Spleen (tissue), 11 donors: ENCODE measurements around the gene RAD51B. TPM values are rescaled to one million over a fixed set of nuclear protein-coding genes. Genes with fewer than 3 reads are reported as not detected.
"Not testable (repeated sequence)": the region's sequence is repeated elsewhere in the genome, so short reads cannot be mapped to it uniquely, and the experiment has no call there.

Experiments used
- DNase-seq: peaks from one replicate; pipeline ENCODE4 v3.0.0-alpha.2; 2020
- H3K27ac ChIP-seq, 8 donors: fragments of 200-600 bp; sonication (generic) in 7 of 8; 1 replicate in 4 of 8; 2 replicates in 4 of 8; pipeline versions ENCODE4 v1.5.0 to v1.8.0; 2016 to 2021; ENCODE audit warnings: inconsistent platforms in 4 of 8, mild to moderate bottlenecking in 4 of 8, moderate library complexity in 1 of 8
- H3K27me3 ChIP-seq, 7 donors: fragments of 200-600 bp; sonication (generic) in 6 of 7; replicated peaks in 1 of 7; 1 replicate in 4 of 7; 2 replicates in 3 of 7; pipeline versions ENCODE4 v1.5.0 to v1.8.0; 2016 to 2021; ENCODE audit warnings: inconsistent platforms in 3 of 7, mild to moderate bottlenecking in 1 of 7
- H3K36me3 ChIP-seq, 6 donors: fragments of 200-600 bp; sonication (generic) in 5 of 6; 1 replicate in 4 of 6; 2 replicates in 2 of 6; pipeline versions ENCODE4 v1.5.0 to v1.8.0; 2016 to 2021; ENCODE audit warnings: inconsistent platforms in 2 of 6
- H3K4me1 ChIP-seq, 6 donors: fragments of 200-600 bp; sonication (generic) in 5 of 6; 1 replicate in 3 of 6; 2 replicates in 3 of 6; pipeline versions ENCODE4 v1.5.0 to v1.8.0; 2016 to 2021; ENCODE audit warnings: inconsistent platforms in 3 of 6
- H3K4me3 ChIP-seq, 8 donors: fragments of 200-600 bp; sonication (generic) in 7 of 8; 1 replicate in 4 of 8; 2 replicates in 4 of 8; pipeline versions ENCODE4 v1.5.0 to v1.8.0; 2016 to 2021; ENCODE audit warnings: inconsistent platforms in 4 of 8, mild to moderate bottlenecking in 4 of 8, moderate library complexity in 2 of 8
- H3K9me3 ChIP-seq, 8 donors: fragments of 200-600 bp; sonication (generic) in 7 of 8; 1 replicate in 4 of 8; 2 replicates in 4 of 8; pipeline versions ENCODE4 v1.5.0 to v1.8.0; 2016 to 2021; ENCODE audit warnings: inconsistent platforms in 4 of 8
- CTCF ChIP-seq, 11 experiments: fragments of 200-600 bp in 7 of 11; fragments of 450-650 bp in 4 of 11; sonication (generic) in 4 of 11; IDR thresholded peaks in 8 of 11; conservative IDR thresholded peaks in 3 of 11; 1 replicate in 7 of 11; 2 replicates in 4 of 11; pipeline versions ENCODE4 v1.4.0 to v1.8.0; 2016 to 2021; ENCODE audit warnings: antibody characterized with exemption in 11 of 11, inconsistent platforms in 4 of 11, mild to moderate bottlenecking in 1 of 11
- POLR2A ChIP-seq, 3 donors: fragments of 450-650 bp; IDR thresholded peaks; one replicate each; pipeline ENCODE4 v1.5.1; 2017; ENCODE audit warnings: antibody characterized with exemption in 3 of 3, mild to moderate bottlenecking in 1 of 3
- POLR2AphosphoS5 ChIP-seq, 3 donors: sonication (generic); formaldehyde crosslinking; IDR thresholded peaks; one replicate each; pipeline ENCODE4 v1.5.1; 2017; ENCODE audit warnings: antibody characterized with exemption in 3 of 3
- WGBS, 5 donors: extraction: QIAGEN DNeasy Blood & Tissue Kit in 3 of 5; methylation state at CpG; one replicate each; pipeline versions ENCODE4 v1.1.5 to v1.1.7; 2013 to 2018; 5-methylcytosine and 5-hydroxymethylcytosine counted together
- intact Hi-C: fragments of 100-400 bp; cut with DNase I; formaldehyde crosslinking; loops from one replicate; pipeline ENCODE4 v1.15.0; 2023; ENCODE audit warnings: low total_unique reads
- polyA plus RNA-seq, 3 donors: library from polyadenylated mRNA; stranded (reverse); fragments of 200-250 nt; gene quantifications; one replicate each; pipeline ENCODE4 v1.2.1, GENCODE V29; 2013
- total RNA-seq, 7 donors: library from RNA; depleted of rRNA in 3 of 7; stranded (reverse); fragments of >200 nt in 3 of 7; fragmentation: NEBNext Ultra II Directional in 4 of 7; extraction: Animal tissue kit (Norgen Biotek cat#: 25700) in 4 of 7; gene quantifications; one replicate each; pipeline versions ENCODE4 v1.1.0 to v1.2.1, GENCODE V29; 2016 to 2021
- donor health status: healthy with polysubstance abuse.
- donor health status: DM: no; HTN: no; CAD: no; lungs with moderate emphysema.
- donor health status: DM: no; HTN: no; CAD: no.
- donor health status: Bipolar disorder and iron deficiency.
- donor health status: healthy.
- donor health status: DM: no; HTN: no; CAD: no.
- donor health status: DM: yes; HTN: yes; CAD: no.

Gene RAD51B
- total and polyA plus RNA-seq, 10 donors: 4.2 to 43.7 (median 29.8) TPM

DNA sequence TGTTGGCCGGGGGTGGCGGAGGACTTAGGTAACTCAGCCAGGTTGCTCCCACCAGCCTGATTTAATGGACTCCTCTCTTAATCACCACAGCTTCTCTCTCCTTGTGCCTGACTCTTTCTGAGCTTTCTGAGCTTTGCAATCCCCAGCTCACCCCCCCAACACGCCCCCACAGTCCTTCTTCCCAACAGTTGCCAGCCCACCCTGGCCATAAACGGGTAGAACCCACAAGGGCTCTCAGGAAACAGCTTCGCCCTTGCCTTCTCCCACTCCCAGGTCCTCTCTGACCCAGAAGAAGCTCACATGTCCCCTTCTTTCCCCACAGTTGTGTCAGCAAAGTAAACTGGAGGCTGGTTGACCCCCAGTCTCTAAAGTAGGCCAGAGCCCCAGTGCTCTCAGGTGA lies 940.4 kb downstream of the RAD51B start:
- Histone ChIP-seq H3K4me3 (no peak overlapping the region), H3K4me1 (peaks cover 16 to 81% (median 42%) of the 10 kb centered on the region in 6 donors), H3K27ac (peak overlapping the region in 1 of 8 donors; percentile 30), H3K36me3 (no peaks in the 10 kb centered on the region), H3K9me3 (no peaks in the 10 kb centered on the region), H3K27me3 (no peaks in the 10 kb centered on the region)
- intact Hi-C loops: no loop called here
- DNase-seq: no peak
- WGBS, 5 donors: 61 to 82% (median 79%) methylated on average over 5 of the region's 5 CpGs
- TF ChIP-seq POLR2AphosphoS5 (IDR thresholded peaks at IDR 0.05): no peak
- TF ChIP-seq CTCF (IDR thresholded peaks at IDR 0.05 in 8 of 11, conservative IDR thresholded peaks at IDR 0.05 in 3 of 11): no peak
- TF ChIP-seq POLR2A (IDR thresholded peaks at IDR 0.05): no peak

- no peaks in the 10 kb centered on the region for H3K36me3 ChIP-seq
- DNase-seq: no peak
- 89 to 97% (median 91%) methylated on average over 2 of the region's 2 CpGs for WGBS, 5 donors
- intact Hi-C loops: no loop called here
- H3K9me3 ChIP-seq: no peaks in the 10 kb centered on the region
- H3K27me3 ChIP-seq: no peaks in the 10 kb centered on the region
- H3K27ac ChIP-seq: no peak overlapping the region
- H3K4me1 ChIP-seq: peaks cover 16 to 86% (median 42%) of the 10 kb centered on the region in 6 donors
- no peak overlapping the region for H3K4me3 ChIP-seq
- TF ChIP-seq POLR2A (IDR thresholded peaks at IDR 0.05) (no peak), CTCF (IDR thresholded peaks at IDR 0.05 in 8 of 11, conservative IDR thresholded peaks at IDR 0.05 in 3 of 11) (no peak), POLR2AphosphoS5 (IDR thresholded peaks at IDR 0.05) (no peak)
Measured at GRCh38 chr14:68760761-68761160, 941.2 kb downstream of the RAD51B start.

DNA sequence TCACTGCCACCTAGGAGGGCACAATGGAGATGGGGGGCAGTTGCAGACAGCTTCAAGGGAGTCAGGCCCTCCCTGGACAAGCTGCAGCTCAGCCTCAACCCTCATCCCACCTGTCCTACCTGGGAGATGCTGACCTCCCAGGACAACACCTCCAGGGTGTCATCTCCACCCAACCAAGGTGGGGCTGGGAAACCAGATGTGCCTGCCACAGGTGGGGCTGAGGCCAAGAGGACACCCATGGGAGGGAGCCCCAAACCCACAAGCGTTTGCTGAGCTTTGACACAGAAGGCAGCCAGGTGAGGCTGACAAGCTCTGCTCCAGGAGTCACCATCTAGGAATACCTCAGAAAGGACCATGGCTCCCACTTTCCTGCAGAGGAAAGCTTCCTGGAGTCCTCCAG lies 941.8 kb downstream of the RAD51B start:
- Histone ChIP-seq H3K36me3 (no peaks in the 10 kb centered on the region), H3K9me3 (no peaks in the 10 kb centered on the region), H3K4me1 (peaks cover 16 to 87% (median 43%) of the 10 kb centered on the region in 6 donors), H3K27me3 (no peaks in the 10 kb centered on the region), H3K4me3 (no peak overlapping the region), H3K27ac (peak overlapping the region in 2 of 8 donors; percentile 32 to 71)
- intact Hi-C loops: no loop called here
- TF ChIP-seq POLR2A (IDR thresholded peaks at IDR 0.05) (no peak), CTCF (IDR thresholded peaks at IDR 0.05 in 8 of 11, conservative IDR thresholded peaks at IDR 0.05 in 3 of 11) (no peak), POLR2AphosphoS5 (IDR thresholded peaks at IDR 0.05) (no peak)
- no peak for DNase-seq
- 86 to 91% (median 86%) methylated on average over 1 of the region's 1 CpG; no CpG with 5 or more reads in 2 of the 5 donors for WGBS, 5 donors

DNA sequence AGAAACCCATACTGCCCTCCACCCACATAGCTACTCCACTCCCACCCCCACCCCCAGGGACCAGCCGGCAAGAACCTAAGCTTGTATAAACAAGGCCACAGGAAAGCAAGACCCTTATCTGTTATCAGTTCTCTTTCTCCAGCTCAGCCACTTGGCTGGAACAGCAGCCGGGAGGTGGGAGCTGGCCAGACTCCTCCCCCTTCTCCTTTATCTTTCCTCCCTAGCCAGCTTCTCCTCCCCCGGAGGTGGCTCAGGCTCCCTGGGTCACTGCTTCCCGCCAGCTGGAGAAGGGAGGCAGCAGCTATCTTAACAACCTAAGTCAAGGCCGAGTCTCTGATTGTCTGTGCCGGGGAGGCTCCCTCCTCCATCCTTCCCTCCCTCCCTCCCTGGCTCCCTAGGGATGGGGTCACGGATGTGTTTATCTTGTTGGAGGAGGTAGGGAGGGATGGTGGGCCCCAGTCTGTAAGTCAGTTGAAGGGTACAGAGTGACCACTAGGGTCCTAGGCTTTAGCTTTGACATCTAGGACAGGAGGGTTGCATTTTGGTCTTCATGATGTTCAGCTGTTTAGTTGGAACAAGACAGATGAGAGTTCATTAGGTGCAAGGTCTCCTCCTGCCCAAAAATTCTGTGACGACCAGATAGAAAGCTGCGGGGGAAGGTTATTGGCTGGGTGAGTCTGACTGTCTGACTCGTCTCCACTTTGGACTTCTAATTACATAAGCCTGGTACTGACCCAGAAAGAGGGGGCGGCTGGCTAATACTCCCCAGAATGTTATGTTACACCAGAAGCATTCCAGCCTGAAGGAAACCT lies 943.6 kb downstream of the RAD51B start:
- no peak overlapping the region for H3K4me3 ChIP-seq
- TF ChIP-seq POLR2AphosphoS5 (IDR thresholded peaks at IDR 0.05) (peak; percentile 22 to 83 (median 74)), POLR2A (IDR thresholded peaks at IDR 0.05) (no peak), CTCF (IDR thresholded peaks at IDR 0.05 in 8 of 11, conservative IDR thresholded peaks at IDR 0.05 in 3 of 11) (peak in 3 of 11 experiments; percentile 21 to 36 (median 23))
- H3K27me3 ChIP-seq: no peaks in the 10 kb centered on the region
- peak; percentile 83 for DNase-seq
- no peaks in the 10 kb centered on the region for H3K9me3 ChIP-seq
- intact Hi-C loops: no loop called here
- H3K36me3 ChIP-seq: no peaks in the 10 kb centered on the region
- 40 to 58% (median 57%) methylated on average over 10 to 11 of the region's 11 CpGs for WGBS, 5 donors
- peaks cover 8 to 77% (median 32%) of the 10 kb centered on the region in 6 donors for H3K4me1 ChIP-seq
- H3K27ac ChIP-seq: peak overlapping the region; percentile 27 to 75 (median 63)

DNA sequence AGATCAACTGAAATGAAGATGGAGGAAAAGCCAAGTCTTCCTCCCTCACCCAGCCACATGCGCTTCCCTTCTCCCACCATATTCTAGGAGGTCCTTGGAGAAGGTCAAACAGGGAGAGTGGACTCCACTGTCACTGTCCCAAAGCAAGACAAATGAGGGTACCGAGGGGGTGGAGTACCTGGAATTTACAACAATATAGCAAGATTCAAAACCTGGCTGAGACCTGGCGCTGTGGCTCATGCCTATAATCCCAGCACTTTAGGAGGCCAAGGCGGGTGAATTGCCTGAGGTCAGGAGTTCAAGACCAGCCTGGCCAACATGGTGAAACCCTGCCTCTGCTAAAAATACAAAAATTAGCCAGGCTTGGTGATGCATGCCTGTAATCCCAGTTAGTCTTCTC lies 944.3 kb downstream of the RAD51B start:
- H3K9me3 ChIP-seq, intact Hi-C loops, H3K27me3 ChIP-seq, H3K4me3 ChIP-seq, DNase-seq, H3K36me3 ChIP-seq: not testable (repeated sequence)
- Histone ChIP-seq H3K27ac (peak overlapping the region; percentile 27 to 75 (median 63)), H3K4me1 (peaks cover 7 to 70% (median 28%) of the 10 kb centered on the region in 6 donors)
- 81 to 91% (median 89%) methylated on average over 4 of the region's 4 CpGs for WGBS, 5 donors
